Stromal cell of bone marrow (primary cell): Measurements from ENCODE around the gene VMAC.

Source experiments
- DNase-seq: peaks from one replicate; pipeline ENCODE4 v3.0.0-alpha.2; 2012; ENCODE audit warnings: low read depth

Gene VMAC

DNA sequence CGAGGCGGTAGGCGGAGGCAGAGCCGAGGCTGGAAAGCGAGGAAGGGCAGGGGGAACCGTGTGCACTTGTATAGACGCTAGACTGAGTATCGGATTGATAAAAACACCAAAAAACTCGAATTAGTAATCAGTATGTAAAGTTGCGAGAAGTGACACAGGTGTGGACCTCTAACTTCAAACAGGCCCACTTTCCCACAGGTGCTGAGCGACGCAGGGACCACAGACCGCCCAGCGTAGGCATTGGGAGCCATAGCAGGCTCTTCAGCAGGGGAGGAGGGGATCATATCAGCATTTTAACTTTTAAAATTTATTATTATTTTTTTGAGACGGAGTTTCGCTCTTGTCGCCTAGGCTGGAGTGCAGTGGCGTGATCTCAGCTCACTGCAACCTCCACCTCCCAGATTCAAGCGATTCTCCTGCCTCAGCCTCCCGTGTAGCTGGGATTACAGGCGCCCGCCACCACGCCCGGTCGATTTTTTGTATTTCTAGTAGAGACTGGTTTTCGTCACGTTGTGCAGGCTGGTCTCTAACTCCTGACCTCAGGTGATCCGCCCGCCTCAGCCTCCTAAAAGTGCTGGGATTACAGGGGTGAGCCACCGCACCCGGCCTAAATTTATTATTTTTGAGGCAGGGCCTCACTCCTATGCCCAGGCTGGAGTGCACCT is 574 bp downstream of the VMAC start:
- DNase-seq: no peak

DNA sequence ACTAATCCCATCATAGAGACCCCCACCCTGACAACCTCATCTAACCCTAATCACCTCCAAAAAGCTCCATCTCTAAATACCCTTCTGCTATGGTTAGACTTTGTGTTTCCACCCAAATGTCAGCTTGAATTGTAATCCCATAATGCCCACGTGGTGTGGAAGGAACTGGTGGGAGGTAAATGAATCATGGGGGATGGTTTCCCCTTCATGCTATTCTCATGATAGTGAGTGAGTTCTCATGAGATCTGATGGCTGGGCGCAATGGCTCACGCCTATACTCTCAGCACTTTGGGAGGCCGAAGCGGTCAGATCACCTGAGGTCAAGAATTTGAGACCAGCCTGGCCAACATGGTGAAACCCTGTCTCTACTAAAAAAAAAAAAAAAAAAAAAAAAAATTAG is 2.6 kb downstream of the VMAC start:
- no peak for DNase-seq

DNA sequence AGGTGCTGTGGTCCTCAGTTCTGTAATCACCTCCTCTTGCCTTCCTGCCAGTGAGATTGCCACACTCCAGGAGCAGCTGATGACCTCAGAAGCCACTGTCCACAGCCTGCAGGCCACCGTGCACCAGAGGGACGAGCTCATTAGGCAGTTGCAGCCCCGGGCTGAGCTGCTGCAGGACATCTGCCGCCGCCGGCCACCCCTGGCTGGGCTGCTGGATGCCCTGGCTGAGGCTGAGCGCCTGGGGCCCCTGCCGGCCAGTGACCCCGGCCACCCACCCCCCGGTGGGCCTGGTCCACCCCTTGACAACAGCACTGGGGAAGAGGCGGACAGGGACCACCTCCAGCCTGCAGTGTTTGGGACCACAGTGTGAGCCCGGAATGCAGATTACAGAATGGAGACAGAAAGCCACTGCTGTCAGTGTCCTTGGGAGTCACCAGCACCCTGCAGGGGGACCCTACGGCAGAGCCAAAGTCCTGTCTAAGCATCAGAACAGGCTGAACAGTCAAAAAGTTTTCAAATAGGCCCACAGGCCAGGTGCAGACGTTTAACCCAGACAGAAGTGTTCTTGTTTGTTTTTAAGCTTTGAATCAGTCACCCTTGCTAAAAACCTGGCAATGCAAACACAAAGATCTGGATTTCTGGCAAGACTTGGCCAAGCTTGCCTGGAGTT is 4.2 kb downstream of the VMAC start:
- DNase-seq: no peak

DNA sequence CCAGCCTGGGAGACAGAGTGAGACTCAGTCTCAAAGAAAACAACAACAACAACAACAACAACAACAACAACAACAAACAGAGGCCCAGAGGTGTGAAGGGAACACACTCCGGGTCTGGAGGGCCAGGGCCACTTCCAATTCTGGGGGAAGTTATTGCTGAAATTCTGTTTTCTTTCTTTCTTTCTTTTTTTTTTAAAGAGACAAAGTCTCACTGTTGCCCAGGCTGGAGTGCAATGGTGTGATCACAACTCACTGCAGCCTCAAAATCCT is 5.9 kb downstream of the VMAC start:
- DNase-seq: no peak

DNA sequence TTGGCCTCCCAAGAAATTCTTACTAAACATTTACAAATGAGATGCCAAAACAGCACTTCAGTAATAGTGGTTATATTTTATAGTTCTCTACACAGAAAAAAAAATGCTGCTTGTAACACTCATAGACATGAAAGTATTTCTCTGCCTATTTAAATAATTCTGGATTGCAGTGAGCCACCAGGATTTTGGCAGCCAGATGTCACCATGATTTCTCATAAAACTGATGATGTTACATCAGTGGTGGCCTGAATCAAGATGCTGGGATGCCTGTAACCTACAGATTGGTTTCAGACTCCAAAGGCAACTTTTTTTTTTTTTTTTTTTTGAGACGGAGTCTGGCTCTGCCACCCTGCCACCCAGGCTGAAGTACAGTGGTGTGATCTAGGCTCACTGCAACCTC is 6.7 kb downstream of the VMAC start:
- no peak for DNase-seq

DNA sequence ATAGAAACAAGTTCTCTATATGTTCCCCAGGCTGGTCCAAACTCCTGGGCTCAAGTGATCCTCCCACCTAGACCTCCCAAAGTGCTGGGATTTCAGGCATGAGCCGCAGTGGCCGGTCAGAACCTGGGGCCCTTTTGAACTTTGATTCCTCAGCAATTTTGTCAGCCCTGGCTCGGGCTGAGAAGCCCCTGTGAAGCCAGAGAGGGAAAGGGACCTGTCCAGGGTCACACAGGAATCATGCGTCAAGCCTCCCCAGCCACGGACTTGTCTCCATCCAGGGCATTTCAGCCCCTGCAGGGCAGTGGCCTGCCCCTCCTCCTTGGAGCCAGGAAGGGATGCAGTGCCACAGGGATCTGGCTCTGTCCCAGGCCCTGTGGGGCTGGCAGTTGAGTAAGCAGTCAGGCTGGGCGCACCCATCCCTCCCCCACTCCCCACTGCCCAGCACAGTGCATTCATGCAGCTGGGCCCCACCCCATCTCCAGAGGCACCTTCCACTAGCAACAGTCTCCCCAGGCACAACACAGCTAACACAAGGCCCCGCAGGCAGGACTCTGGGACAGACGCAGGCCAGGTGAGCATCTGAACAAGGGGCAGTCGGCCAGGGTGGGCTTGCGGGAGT is 9.2 kb downstream of the VMAC start, which contains the start of gene CAPS:
TSS of gene CAPS (plus strand) at position 516 of the 619 bp plus-strand sequence. CDS start 153 bp downstream, outside the sequence.
- peak; percentile 55 for DNase-seq

DNA sequence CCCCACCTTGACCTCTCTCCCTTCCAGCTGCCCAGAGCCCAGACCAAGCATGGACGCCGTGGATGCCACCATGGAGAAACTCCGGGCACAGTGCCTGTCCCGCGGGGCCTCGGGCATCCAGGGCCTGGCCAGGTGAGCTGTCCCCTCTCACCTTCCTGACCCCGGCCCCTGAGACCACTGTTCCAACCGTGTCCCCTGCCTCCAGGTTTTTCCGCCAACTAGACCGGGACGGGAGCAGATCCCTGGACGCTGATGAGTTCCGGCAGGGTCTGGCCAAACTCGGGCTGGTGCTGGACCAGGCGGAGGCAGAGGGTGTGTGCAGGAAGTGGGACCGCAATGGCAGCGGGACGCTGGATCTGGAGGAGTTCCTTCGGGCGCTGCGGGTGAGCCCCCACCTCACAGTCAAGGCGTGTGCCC is 9.7 kb downstream of the VMAC start:
- no peak for DNase-seq

DNA sequence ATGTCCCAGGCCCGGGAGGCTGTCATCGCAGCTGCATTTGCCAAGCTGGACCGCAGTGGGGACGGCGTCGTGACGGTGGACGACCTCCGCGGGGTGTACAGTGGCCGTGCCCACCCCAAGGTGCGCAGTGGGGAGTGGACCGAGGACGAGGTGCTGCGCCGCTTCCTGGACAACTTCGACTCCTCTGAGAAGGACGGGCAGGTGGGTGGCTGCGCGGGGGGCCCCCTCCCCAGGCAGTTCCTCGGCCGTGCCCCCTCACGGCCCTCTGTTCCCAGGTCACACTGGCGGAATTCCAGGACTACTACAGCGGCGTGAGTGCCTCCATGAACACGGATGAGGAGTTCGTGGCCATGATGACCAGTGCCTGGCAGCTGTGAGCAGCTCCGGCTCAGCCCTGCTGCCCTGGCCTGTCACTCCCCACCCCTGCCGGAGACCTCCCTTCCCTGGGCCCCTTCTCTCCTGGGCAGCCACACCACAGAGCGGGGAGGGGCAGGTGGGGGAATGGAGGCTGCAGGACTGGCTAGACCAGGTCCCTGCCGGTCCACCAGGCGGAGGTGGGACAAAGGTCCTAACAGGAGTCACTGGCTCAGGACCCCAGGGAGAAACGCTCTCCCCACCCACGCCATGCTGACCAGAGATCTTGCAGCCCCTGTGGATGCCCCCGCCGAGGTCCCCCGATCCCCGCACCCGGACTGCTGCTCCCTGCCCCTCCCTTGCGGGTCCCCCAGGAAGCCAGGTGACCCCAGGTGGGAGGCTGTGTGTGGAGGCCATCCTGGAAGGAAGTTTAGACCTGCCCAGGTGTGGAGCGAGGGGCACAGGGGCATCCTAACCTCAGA is 10.5 kb downstream of the VMAC start:
- no peak for DNase-seq

DNA sequence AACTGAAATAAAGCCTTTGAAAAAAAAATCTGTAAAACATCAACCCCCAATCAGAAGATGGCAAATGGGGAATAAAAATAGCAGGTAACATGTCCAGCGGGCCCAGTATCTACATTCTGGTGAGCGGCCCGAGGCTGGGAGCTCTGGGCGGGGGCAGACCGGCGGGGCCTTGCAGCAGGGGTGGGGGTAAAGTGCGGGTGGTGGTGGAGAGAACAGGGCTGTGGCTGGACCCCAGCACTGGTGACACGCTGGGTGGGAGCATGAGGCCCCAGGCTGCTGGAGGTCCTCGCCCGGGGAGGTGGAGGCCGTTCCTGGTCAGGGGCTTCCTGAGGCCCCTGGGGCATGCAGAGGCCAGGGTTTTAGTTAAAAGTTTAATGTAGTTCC is 11.1 kb downstream of the VMAC start:
- no peak for DNase-seq

DNA sequence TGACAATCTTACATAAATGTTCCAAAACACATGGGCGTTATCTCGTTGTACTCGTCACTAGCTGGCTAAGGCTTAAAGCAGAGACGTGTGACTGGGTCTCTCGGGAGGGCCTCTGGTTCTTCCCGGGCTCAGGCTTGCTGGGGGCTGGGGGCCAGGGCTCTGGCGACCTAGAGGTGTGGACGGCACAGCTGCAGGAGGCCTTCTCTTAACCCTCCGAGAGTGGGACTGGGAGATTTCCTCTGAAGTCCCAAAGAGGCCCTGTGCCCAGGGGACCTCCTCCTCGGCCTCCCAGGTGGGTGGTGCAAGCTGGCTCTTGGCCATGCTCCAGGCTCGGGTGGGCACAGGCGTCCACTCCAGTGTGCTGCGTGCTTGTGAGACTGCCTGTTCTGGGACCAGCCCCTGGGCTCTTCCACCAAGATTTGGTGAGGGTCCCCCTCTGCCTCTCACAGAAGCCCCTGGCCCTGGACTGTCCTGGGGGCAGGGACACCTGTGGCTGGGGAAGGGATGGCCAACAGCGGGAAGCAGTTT is 11.6 kb downstream of the VMAC start:
- DNase-seq: no peak

DNA sequence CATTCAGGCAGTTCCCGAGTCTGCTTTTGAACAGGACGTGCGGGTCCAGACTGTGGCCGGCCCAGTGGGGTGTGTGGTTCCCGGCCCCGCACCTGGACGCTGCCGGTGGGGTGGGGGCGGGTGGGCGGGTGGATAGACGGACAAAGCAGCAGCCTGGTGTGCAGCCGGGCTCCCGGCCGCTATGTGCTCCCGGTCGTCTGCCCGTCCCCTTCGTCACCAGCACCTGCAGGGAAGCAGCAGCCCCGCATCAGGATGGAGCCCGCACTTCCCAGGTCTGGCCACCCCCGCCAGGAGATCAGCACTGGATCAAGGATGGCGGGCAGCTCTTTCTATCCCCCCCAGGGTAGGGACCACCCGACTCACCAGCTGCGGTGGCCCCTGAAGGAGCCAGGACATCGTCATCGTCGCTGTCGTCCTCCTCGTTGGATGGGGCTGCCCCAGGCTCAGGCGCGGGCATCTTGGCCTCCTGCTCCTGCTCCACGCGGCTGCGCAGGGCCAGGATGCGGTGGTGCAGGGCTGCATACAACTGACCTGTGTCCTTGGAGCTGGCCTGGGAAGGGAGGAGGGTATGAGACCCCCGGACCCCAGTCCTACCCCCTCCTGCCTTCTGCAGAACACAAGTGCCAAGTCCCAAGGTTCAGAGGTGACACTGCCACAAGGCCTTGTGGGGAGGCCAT is 12.9 kb downstream of the VMAC start:
- no peak for DNase-seq

DNA sequence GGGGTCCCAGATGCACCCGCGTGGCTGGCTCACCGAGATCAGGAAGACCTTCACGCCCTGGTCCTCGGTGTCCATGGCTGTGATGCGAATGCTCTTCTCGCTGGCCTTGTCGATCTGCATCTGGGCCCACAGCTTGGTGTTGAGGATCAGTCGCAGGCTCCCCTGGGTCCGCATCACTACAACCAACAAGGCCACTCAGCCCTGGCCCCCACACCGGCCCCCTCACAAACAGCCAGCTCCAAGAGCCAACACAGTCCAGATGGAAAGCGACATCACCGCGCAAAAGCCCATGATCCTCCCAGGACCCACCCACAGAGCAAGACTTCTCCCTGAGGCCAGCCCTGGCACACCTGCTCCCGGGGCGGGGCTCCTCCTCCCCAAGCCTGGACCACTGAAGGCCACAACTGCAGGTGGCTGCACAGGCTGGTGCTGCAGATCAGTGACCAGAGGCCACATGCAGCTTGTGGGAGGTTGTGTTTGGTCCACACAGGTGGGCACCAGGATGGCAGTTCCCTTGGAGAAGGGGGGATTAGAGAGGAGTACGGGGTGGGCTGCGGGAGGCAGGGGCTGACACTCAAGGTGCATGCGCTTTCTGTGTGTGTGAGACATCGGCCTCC is 13.9 kb downstream of the VMAC start:
- DNase-seq: no peak

DNA sequence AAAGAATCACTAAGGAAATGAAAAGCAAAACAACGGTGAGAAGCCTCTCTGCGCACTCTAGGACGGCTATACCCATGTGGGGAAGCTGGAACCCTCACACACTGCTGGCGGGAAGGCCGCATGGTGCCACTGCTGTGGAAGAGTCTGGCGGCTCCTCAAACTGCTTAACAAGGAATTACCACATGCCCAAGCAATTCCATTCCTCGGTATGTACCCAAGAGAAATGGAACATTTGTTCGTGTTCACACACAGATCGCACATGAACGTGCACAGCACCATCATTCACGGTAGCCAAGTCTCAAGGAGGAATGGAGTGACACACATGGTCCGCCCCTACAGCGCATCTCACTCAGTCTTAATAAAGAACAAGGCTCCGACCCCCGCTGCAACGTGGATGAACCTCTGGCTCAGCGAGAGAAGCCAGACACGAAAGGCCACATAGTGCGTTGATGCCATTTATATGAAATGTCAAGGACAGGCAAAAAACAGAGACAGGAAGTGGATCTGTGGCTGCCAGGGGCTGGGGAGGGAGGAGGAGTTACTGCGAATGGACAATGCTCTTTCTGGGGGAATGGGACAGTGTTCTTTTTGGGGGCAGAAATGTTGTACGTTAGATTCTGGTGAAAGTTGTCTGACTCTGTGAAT is 17.0 kb downstream of the VMAC start:
- DNase-seq: no peak

DNA sequence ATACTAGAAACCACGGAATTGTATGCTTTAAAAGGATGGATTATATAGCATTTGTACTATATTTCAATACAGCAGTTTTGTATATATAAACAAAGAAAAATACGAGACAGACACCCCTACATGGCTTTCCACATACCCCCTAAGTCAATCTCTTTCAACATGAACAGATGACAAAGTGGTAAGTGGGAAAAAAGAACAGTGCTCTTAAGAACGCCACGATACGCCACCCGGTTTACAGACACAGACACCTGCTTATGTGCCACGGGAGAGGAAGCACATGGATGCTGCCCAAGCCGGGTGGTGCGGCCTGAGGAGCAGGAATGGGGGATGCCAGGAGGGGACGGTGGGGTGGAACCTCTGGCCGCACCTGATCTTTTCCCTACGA is 17.5 kb downstream of the VMAC start:
- no peak for DNase-seq

DNA sequence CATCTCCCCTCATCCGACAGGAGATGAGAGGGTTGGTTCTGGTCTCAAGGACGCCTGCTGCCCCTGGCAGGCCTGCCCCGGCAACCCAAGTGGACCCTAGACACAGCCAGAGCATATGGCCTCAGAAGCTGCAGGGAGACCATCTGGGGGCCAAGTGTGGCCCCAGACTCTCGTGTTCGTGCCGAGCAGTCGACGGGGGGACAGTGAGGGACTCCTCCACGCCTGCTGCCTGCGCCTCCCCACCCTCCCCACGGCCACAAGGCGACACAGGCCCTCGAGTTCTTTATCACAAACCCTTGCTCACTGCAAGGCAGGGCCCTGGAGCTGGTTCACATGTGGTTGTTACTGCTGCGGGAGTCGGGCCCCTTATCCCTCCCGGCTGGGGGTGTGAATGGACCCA is 18.7 kb downstream of the VMAC start:
- DNase-seq: no peak

DNA sequence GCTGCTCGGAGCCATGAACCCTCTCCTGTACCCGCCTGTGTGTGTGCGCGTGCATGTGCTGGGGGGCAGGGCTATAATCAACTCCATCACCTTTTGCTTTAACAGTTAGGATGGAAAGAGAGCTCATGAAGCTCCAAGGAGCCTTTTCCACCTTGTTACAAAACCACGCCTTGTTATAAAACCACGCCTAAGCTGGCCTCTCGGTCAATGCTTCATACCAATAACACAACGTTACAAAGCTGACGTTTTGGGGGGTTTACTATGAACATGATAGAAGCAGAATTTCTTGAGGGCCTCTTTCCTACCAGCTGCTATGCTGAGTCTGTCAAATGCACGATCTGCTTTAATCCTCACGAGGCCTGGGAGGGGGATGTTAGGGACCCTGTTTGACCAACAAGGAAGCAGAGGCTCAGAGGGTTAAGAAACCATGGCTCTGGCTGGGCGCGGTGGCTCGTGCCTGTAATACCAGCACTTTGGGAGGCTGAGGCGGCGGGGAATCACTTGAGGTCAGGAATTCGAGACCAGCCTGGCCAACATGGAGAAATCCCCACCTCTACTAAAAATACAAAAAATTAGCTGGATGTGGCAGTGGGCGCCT is 21.3 kb downstream of the VMAC start:
- DNase-seq: no peak

DNA sequence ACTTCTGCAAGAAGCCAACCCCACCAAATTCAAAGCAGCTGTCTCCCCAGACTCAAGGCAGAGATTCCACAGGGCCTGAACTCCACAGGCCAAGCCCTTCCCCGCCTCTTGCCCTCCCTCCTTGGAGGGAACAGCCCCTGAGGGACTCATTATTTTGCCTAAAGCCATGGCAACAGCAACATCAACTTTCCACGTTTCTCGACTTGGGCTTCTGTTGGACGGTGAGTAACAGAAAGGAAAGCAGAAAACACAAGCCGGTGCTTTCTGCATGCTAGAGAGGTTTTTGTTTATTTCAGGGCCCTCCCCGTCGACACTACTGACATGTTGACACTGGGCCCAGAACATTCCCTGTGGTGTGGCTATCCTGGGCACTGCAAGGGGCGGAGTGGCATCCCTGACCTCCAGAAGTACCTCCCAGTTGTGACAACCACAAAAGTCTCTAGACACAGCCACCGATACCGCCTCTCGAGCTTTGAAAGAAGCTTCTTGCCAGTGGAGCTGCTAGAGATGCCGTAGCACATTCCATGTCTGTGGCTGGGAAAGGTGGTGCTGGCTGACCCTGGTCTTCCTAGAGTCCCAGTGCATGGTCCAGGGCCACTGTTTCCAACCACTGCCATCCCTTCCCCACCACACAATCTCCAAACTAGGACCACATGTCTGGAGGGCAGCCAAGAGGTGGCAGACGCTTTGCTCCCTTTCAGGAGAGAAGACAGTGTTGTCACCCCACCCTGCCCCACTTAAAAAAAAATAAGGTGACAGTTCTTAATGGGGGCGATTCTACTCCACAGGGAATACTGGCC is 22.2 kb downstream of the VMAC start:
- DNase-seq: peak; percentile 96

DNA sequence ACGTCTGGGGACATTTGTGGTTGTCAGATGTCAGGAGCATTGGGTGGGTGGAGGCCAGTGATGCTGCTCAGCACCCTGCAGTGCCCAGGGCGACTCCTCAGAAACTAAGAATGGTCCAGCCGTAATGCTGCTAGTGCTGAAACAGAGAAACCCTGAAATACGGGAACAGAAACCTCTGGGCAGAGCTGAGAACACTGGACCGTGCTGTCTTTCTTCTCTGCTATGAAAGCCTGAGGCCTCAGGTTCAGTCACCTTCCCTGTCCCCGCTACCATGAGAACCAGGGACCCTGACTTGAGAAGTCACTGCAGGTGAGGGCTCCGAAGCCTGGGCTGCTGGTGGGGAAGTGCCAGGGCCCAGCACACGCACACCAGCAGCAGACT is 22.8 kb downstream of the VMAC start:
- DNase-seq: no peak

DNA sequence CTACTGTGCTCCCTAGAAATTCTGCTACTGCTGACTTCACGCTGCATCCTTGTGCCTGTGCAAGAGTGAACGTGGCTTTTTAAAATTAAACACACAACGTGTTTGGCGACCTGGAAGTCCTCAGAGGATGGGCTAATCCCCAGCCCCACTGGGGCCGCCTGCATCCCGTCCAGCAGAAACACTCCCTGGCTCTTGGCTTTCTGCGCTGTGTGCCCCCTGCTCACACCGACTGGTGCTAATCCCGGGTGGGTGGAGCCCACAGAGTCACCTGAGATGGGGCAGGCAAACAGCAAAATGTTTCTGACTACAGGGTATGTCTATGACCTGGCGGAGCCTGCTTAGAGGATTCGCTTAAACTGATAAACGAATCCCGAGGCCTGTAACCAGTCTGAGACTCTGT is 24.5 kb downstream of the VMAC start:
- no peak for DNase-seq

DNA sequence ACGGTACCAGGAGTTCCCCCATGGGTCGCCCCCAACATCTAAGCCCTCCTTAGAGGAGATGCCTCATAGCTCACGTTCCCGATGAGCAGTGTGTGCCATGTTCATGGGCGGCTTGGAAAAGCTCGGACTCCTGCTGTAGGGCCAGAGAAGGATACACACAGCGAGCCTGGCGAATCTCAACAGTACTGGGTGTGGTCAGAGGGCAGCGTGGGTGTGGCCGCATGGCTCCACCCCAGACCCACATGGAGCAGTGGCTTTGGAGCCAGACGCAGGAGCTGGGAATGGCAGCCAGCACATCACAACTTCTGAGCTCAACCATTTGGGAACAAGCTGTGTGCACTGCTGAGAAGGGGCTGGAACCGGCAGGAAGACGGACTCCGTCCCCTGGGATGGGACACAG is 25.0 kb downstream of the VMAC start:
- no peak for DNase-seq
